H1 (cell line): ENCODE data around the gene ZNF426. TPM values are rescaled to one million over a fixed set of nuclear protein-coding genes. Genes with fewer than 3 reads are reported as not detected.

Experiments used
- CTCF ChIA-PET: fragments of 300-600 bp; sonication (Branson Sonifier 250); formaldehyde crosslinking; loops from one replicate; lab custom pipeline; 2021; ENCODE audit not compliant: partially characterized antibody; lab: Charles Lee
- POLR2A ChIA-PET: fragments of 300-600 bp; sonication (Branson Sonifier 250); formaldehyde crosslinking; loops from one replicate; lab custom pipeline; 2021; ENCODE audit warnings: inconsistent platforms; ENCODE audit not compliant: partially characterized antibody; lab: Charles Lee
- DNase-seq, 2 experiments: peaks; one replicate each; pipeline versions ENCODE4 v3.0.0 to v3.0.0-alpha.2; 2010 to 2022; ENCODE audit warnings: low spot score in 2 of 2, low read depth in 1 of 2, mixed read lengths in 1 of 2
- FAIRE-seq: peaks from 2 replicates; lab custom pipeline; 2011; peaks lifted over from hg19 to GRCh38; lab: Jason Lieb, UNC
- H2AFZ ChIP-seq: 2 replicates; pipeline ENCODE4 v1.8.1; 2012; ENCODE audit warnings: low read length, inconsistent platforms
- H2AK5ac ChIP-seq: 2 replicates; pipeline ENCODE4 v1.6.1; 2013; ENCODE audit warnings: low read depth, low read length
- H2BK120ac ChIP-seq: replicated peaks from 2 replicates; pipeline ENCODE3; 2013; ENCODE audit warnings: low read depth, low read length, inconsistent platforms
- H2BK12ac ChIP-seq: 2 replicates; pipeline ENCODE4 v1.6.1; 2013; ENCODE audit warnings: low read depth, low read length
- H2BK15ac ChIP-seq: 2 replicates; pipeline ENCODE4 v1.6.1; 2013; ENCODE audit warnings: low read length
- H2BK20ac ChIP-seq: 2 replicates; pipeline ENCODE4 v1.6.1; 2013; ENCODE audit warnings: low read length
- H2BK5ac ChIP-seq: 2 replicates; pipeline ENCODE4 v1.6.1; 2013; ENCODE audit warnings: low read depth, low read length
- H3K14ac ChIP-seq: 2 replicates; pipeline ENCODE4 v1.6.1; 2013; ENCODE audit warnings: inconsistent platforms; ENCODE audit not compliant: insufficient read length
- H3K18ac ChIP-seq: 2 replicates; pipeline ENCODE4 v1.6.1; 2013; ENCODE audit warnings: low read length; ENCODE audit errors: extremely low read depth
- H3K23ac ChIP-seq: 2 replicates; pipeline ENCODE4 v1.6.1; 2013; ENCODE audit warnings: inconsistent platforms; ENCODE audit not compliant: insufficient read length
- H3K23me2 ChIP-seq: 2 replicates; pipeline ENCODE4 v1.6.1; 2013; ENCODE audit warnings: low read depth, low read length
- H3K27ac ChIP-seq: 2 replicates; pipeline ENCODE4 v1.6.1; 2011; ENCODE audit warnings: low read depth, low read length, inconsistent platforms
- H3K27me3 ChIP-seq, 4 experiments: replicated peaks in 1 of 4; 1 replicate in 1 of 4; 2 replicates in 3 of 4; pipeline versions ENCODE4 v1.6.1 to v1.8.1; 2011 to 2013; ENCODE audit warnings: low read length in 3 of 4, mild to moderate bottlenecking in 3 of 4, inconsistent platforms in 2 of 4, mixed read lengths in 2 of 4, moderate library complexity in 1 of 4; ENCODE audit not compliant: control insufficient read depth in 3 of 4, insufficient read depth in 3 of 4; ENCODE audit errors: extremely low read depth in 1 of 4
- H3K36me3 ChIP-seq, 4 experiments: 2 replicates each; pipeline versions ENCODE4 v1.6.1 to v1.8.1; 2011 to 2013; ENCODE audit warnings: mild to moderate bottlenecking in 4 of 4, low read length in 3 of 4, moderate library complexity in 2 of 4, control low read depth in 1 of 4, inconsistent platforms in 1 of 4; ENCODE audit not compliant: insufficient read depth in 4 of 4, control insufficient read depth in 2 of 4
- H3K4ac ChIP-seq: replicated peaks from 2 replicates; pipeline ENCODE3; 2013; ENCODE audit warnings: low read length, low read depth, mixed read lengths, inconsistent platforms; ENCODE audit not compliant: insufficient read length
- H3K4me1 ChIP-seq, 4 experiments: replicated peaks in 1 of 4; 1 replicate in 1 of 4; 2 replicates in 3 of 4; pipeline versions ENCODE4 v1.6.1 to v1.8.1; 2011 to 2013; ENCODE audit warnings: low read length in 3 of 4, inconsistent platforms in 2 of 4, mixed read lengths in 1 of 4; ENCODE audit not compliant: insufficient read depth in 4 of 4, control insufficient read depth in 3 of 4
- H3K4me2 ChIP-seq, 2 experiments: 2 replicates each; pipeline versions ENCODE4 v1.6.1 to v1.8.1; 2011 to 2013; ENCODE audit warnings: low read depth in 2 of 2, low read length in 2 of 2, control low read depth in 1 of 2, inconsistent platforms in 1 of 2, mild to moderate bottlenecking in 1 of 2; ENCODE audit not compliant: insufficient read depth in 1 of 2
- H3K4me3 ChIP-seq, 4 experiments: fragments of 200-600, 300-600 bp in 1 of 4; sonication (generic), shearing (Covaris generic), sonication (Bioruptor Twin) in 1 of 4; 2 replicates each; pipeline versions ENCODE4 v1.5.1 to v1.8.1; 2011 to 2016; ENCODE audit warnings: low read length in 4 of 4, low read depth in 3 of 4, control low read depth in 2 of 4, inconsistent platforms in 2 of 4, mild to moderate bottlenecking in 2 of 4, mixed read lengths in 1 of 4, moderate library complexity in 1 of 4; ENCODE audit not compliant: insufficient read depth in 2 of 4; ENCODE audit errors: extremely low read depth in 1 of 4
- H3K56ac ChIP-seq: replicated peaks from 2 replicates; pipeline ENCODE3; 2013; ENCODE audit warnings: low read depth, mild to moderate bottlenecking, mixed read lengths, low read length, inconsistent platforms; ENCODE audit not compliant: insufficient read length
- H3K79me1 ChIP-seq: 2 replicates; pipeline ENCODE4 v1.6.1; 2013; ENCODE audit warnings: low read depth, low read length, control low read depth
- H3K79me2 ChIP-seq, 2 experiments: 2 replicates each; pipeline versions ENCODE4 v1.6.1 to v1.8.1; 2012 to 2013; ENCODE audit warnings: low read length in 2 of 2, mild to moderate bottlenecking in 2 of 2, inconsistent platforms in 1 of 2; ENCODE audit not compliant: insufficient read depth in 2 of 2, control insufficient read depth in 1 of 2
- H3K9ac ChIP-seq, 4 experiments: replicated peaks in 1 of 4; 1 replicate in 1 of 4; 2 replicates in 3 of 4; pipeline versions ENCODE4 v1.6.1 to v1.8.1; 2011 to 2013; ENCODE audit warnings: low read depth in 3 of 4, low read length in 3 of 4, control low read depth in 2 of 4, mild to moderate bottlenecking in 2 of 4, moderate library complexity in 2 of 4, inconsistent platforms in 1 of 4; ENCODE audit errors: extremely low read depth in 1 of 4
- H3K9me3 ChIP-seq, 2 experiments: 2 replicates each; pipeline versions ENCODE4 v1.6.1 to v1.8.1; 2012 to 2013; ENCODE audit warnings: mild to moderate bottlenecking in 2 of 2, moderate library complexity in 2 of 2, control low read depth in 1 of 2, inconsistent platforms in 1 of 2, low read depth in 1 of 2, low read length in 1 of 2, mixed read lengths in 1 of 2; ENCODE audit not compliant: insufficient read depth in 2 of 2
- H4K20me1 ChIP-seq, 2 experiments: replicated peaks in 1 of 2; 2 replicates each; pipeline versions ENCODE3 to v1.8.1; 2011 to 2013; ENCODE audit warnings: inconsistent platforms in 2 of 2, low read length in 2 of 2, mild to moderate bottlenecking in 1 of 2; ENCODE audit not compliant: insufficient read depth in 2 of 2, control insufficient read depth in 1 of 2
- H4K5ac ChIP-seq: 2 replicates; pipeline ENCODE4 v1.6.1; 2013; ENCODE audit warnings: low read length, low read depth, mixed read lengths, inconsistent platforms; ENCODE audit not compliant: insufficient read length
- H4K8ac ChIP-seq: 2 replicates; pipeline ENCODE4 v1.8.0; 2013; ENCODE audit warnings: mild to moderate bottlenecking, moderate library complexity, low read length, inconsistent platforms; ENCODE audit not compliant: insufficient read depth; ENCODE audit errors: extremely low read depth
- H4K91ac ChIP-seq: replicated peaks from 2 replicates; pipeline ENCODE3; 2013; ENCODE audit warnings: low read length, mixed read lengths, inconsistent platforms; ENCODE audit not compliant: insufficient read length
- CHD2 ChIP-seq: IDR thresholded peaks from 2 replicates; pipeline ENCODE4 v1.6.1; 2012; ENCODE audit warnings: low read length, improper control_type of control experiment
- HDAC2 ChIP-seq, 2 experiments: fragments of 300-600 bp in 1 of 2; sonication (generic) in 1 of 2; IDR thresholded peaks; 2 replicates each; pipeline ENCODE4 v1.6.1; 2011 to 2012; ENCODE audit warnings: low read depth in 2 of 2, low read length in 2 of 2, mild to moderate bottlenecking in 2 of 2, moderate library complexity in 2 of 2, borderline replicate concordance in 1 of 2, inconsistent platforms in 1 of 2
- MAX ChIP-seq: IDR thresholded peaks from 2 replicates; pipeline ENCODE4 v1.6.1; 2012; ENCODE audit warnings: inconsistent platforms
- polyA plus RNA-seq, 7 experiments: library from polyadenylated mRNA; depleted of rRNA in 3 of 7; stranded (reverse) in 5 of 7; unstranded in 2 of 7; fragments of >200 nt in 5 of 7; fragments of 200-250 nt in 2 of 7; gene quantifications; 1 replicate in 5 of 7; 2 replicates in 1 of 7; 4 replicates in 1 of 7; pipeline versions ENCODE4 v1.2.1 to v1.2.3, GENCODE V29; 2011 to 2013; ENCODE audit warnings: missing spikeins in 2 of 7, mixed read lengths in 2 of 7
- total RNA-seq: library from RNA; stranded (reverse); fragmentation: NEBNext Ultra II Directional; extraction: Animal tissue kit (Norgen Biotek cat#: 25700); gene quantifications from 2 replicates; pipeline ENCODE4 v1.2.1, GENCODE V29; 2021

The ZNF426 gene
- total and polyA plus RNA-seq, 2 of the 8 experiments (the other 6 are each of a cell fraction or from before 2014, with no cell fraction given) = 3.6 to 27.9 TPM

- Histone ChIP-seq H2AK5ac (no peak overlapping the region), H3K4me2 (no peak overlapping the region), H2BK5ac (no peak overlapping the region), H2AFZ (no peak overlapping the region), H4K5ac (no peak overlapping the region), H3K4ac (no peak overlapping the region), H3K18ac (no peak overlapping the region), H2BK120ac (no peak overlapping the region), H3K36me3 (no peaks in the 10 kb centered on the region), H3K9me3 (peaks cover 57 to 69% of the 10 kb centered on the region in 2 experiments), H3K23ac (no peak overlapping the region), H3K23me2 (no peaks in the 10 kb centered on the region), H3K56ac (no peak overlapping the region), H3K4me1 (no peaks in the 10 kb centered on the region), H3K9ac (no peak overlapping the region), H2BK12ac (no peak overlapping the region), H3K79me1 (no peaks in the 10 kb centered on the region), H3K27me3 (no peaks in the 10 kb centered on the region), H4K20me1 (no peaks in the 10 kb centered on the region), H3K27ac (no peak overlapping the region), H2BK20ac (no peak overlapping the region), H3K14ac (no peak overlapping the region)
- DNase-seq = no peak
- ChIA-PET CTCF (no interaction called here), POLR2A (no interaction called here)
- no peak for TF ChIP-seq CHD2
- TF ChIP-seq MAX = no peak
- no peak for TF ChIP-seq HDAC2 (IDR thresholded peaks at IDR 0.05; ENCODE audit: borderline replicate concordance in 1 of 2, low read depth in 2 of 2, low read length in 2 of 2)
- TF ChIP-seq, all 59 proteins: peak for 0
- Histone ChIP-seq H3K79me2 (no peaks in the 10 kb centered on the region), H2BK15ac (no peak overlapping the region), H3K4me3 (no peak overlapping the region), H4K91ac (no peak overlapping the region), H4K8ac (no peak overlapping the region)
- FAIRE-seq = no peak
Observed at GRCh38 chr19:9474975-9475374, 63.5 kb downstream of the ZNF426 start.

Other genes with a start within 250 kb of the ZNF426 start
- gene ZNF699, start 228.8 kb downstream of the ZNF426 start, total RNA-seq = 3.3 and 3.7 TPM in 2 replicates
- gene ZNF699, start 228.8 kb downstream of the ZNF426 start, polyA plus RNA-seq (2011; rRNA removed) = 1.00 and 1.0 TPM in 2 replicates
- gene ZNF559, start 214.5 kb downstream of the ZNF426 start, total RNA-seq = 17.6 and 19.0 TPM in 2 replicates
- 3.2 and 10.2 TPM in 2 replicates for gene ZNF559, start 214.5 kb downstream of the ZNF426 start, polyA plus RNA-seq (2011; rRNA removed)
- 5.9 and 7.7 TPM in 2 replicates for gene ZNF177, start 175.6 kb downstream of the ZNF426 start, total RNA-seq
- 2.1 and 3.1 TPM in 2 replicates for gene ZNF177, start 175.6 kb downstream of the ZNF426 start, polyA plus RNA-seq (2011; rRNA removed)
- gene ZNF266, start 103.1 kb downstream of the ZNF426 start, total RNA-seq = 14.2 and 15.3 TPM in 2 replicates
- 6.6 and 15.6 TPM in 2 replicates for gene ZNF266, start 103.1 kb downstream of the ZNF426 start, polyA plus RNA-seq (2011; rRNA removed)
- not detected in 2 replicates for gene ZNF560, start 40.0 kb downstream of the ZNF426 start, total RNA-seq
- 0.02 TPM in 1 of 2 replicates, not detected in the other for gene ZNF560, start 40.0 kb downstream of the ZNF426 start, polyA plus RNA-seq (2011; rRNA removed)
- gene ZNF121, start 45.9 kb upstream of the ZNF426 start, total RNA-seq = 194 and 220 TPM in 2 replicates
- gene ZNF121, start 45.9 kb upstream of the ZNF426 start, polyA plus RNA-seq (2011; rRNA removed) = 13.6 and 22.2 TPM in 2 replicates
- gene ZNF561, start 82.6 kb upstream of the ZNF426 start, total RNA-seq = 57.6 and 64.7 TPM in 2 replicates
- gene ZNF561, start 82.6 kb upstream of the ZNF426 start, polyA plus RNA-seq (2011; rRNA removed) = 25.0 and 28.6 TPM in 2 replicates
- 2.5 and 2.6 TPM in 2 replicates for gene ZNF562, start 136.5 kb upstream of the ZNF426 start, total RNA-seq
- gene ZNF562, start 136.5 kb upstream of the ZNF426 start, polyA plus RNA-seq (2011; rRNA removed) = 0.12 and 0.20 TPM in 2 replicates
- gene ZNF846, start 230.1 kb upstream of the ZNF426 start, total RNA-seq = 9.0 and 9.2 TPM in 2 replicates
- gene ZNF846, start 230.1 kb upstream of the ZNF426 start, polyA plus RNA-seq (2011; rRNA removed) = 4.5 and 4.8 TPM in 2 replicates